Thyroid gland (tissue), 4 donors: ENCODE results near the gene DPYD.

Experiments
- CTCF ChIP-seq, 6 experiments: fragments of 200-600 bp in 3 of 6; fragments of 450-650 bp in 3 of 6; sonication (generic) in 3 of 6; IDR thresholded peaks; one replicate each; pipeline ENCODE4 v1.5.1; 2016 to 2019; ENCODE audit warnings: antibody characterized with exemption in 6 of 6, mild to moderate bottlenecking in 2 of 6, inconsistent platforms in 1 of 6, moderate library complexity in 1 of 6
- POLR2A ChIP-seq, 2 donors: fragments of 450-650 bp; IDR thresholded peaks; one replicate each; pipeline ENCODE4 v1.6.1; 2017; ENCODE audit warnings: antibody characterized with exemption in 2 of 2, mild to moderate bottlenecking in 2 of 2, moderate library complexity in 1 of 2

GRCh38 chr1:97572561-97572960 is 348.3 kb downstream of the DPYD start:
- TF ChIP-seq CTCF (IDR thresholded peaks at IDR 0.05) (no peak), POLR2A (IDR thresholded peaks at IDR 0.05) (no peak)
